OCI-LY7 (cell line): ENCODE results near the gene ROBO1. TPM values are rescaled to one million over a fixed set of nuclear protein-coding genes. Genes with fewer than 3 reads are reported as not detected.

Source experiments
- BruUV-seq: library from RNA; stranded (reverse); fragments of 400-500 nt; replicated peaks from 2 replicates; lab custom pipeline; 2021; lab: Mats Ljungman, UMichigan
- CTCF ChIA-PET: fragments of 300-600 bp; sonication (Branson Sonifier 250); formaldehyde crosslinking; loops from one replicate; lab custom pipeline; 2022; ENCODE audit warnings: antibody characterized with exemption; ENCODE audit not compliant: unreplicated experiment; lab: Charles Lee
- POLR2A ChIA-PET: fragments of 300-600 bp; sonication (Branson Sonifier 250); formaldehyde crosslinking; loops from one replicate; lab custom pipeline; 2022; ENCODE audit warnings: antibody characterized with exemption; lab: Charles Lee
- DNase-seq: peaks from one replicate; pipeline ENCODE4 v3.0.0-alpha.2; 2015; ENCODE audit warnings: low spot score
- H2AFZ ChIP-seq: fragments of 200-600 bp; sonication (generic), shearing (Covaris generic); 2 replicates; pipeline ENCODE4 v1.6.1; 2014; ENCODE audit warnings: mild to moderate bottlenecking, antibody characterized with exemption, low read length, moderate library complexity
- H3K27ac ChIP-seq: fragments of 200-600 bp; sonication (generic); 2 replicates; pipeline ENCODE4 v1.5.1; 2014; ENCODE audit warnings: mixed run types, low read depth, mild to moderate bottlenecking, moderate library complexity, low read length, inconsistent platforms; ENCODE audit not compliant: poor library complexity, severe bottlenecking
- H3K36me3 ChIP-seq: fragments of 200-600 bp; sonication (generic); 2 replicates; pipeline ENCODE4 v1.6.1; 2014; ENCODE audit warnings: mild to moderate bottlenecking, antibody characterized with exemption, low read length, moderate library complexity, mixed read lengths; ENCODE audit not compliant: insufficient read depth
- H3K4me1 ChIP-seq: fragments of 200-600 bp; sonication (generic); 2 replicates; pipeline ENCODE4 v1.5.1; 2014; ENCODE audit warnings: mild to moderate bottlenecking, low read length; ENCODE audit not compliant: insufficient read depth, poor library complexity, severe bottlenecking
- H3K4me2 ChIP-seq: fragments of 200-600 bp; sonication (generic); 2 replicates; pipeline ENCODE4 v1.6.1; 2014; ENCODE audit warnings: mild to moderate bottlenecking, low read length
- H3K4me3 ChIP-seq: fragments of 200-600 bp; sonication (generic); 2 replicates; pipeline ENCODE4 v1.5.1; 2014; ENCODE audit warnings: mild to moderate bottlenecking, low read depth, low read length; ENCODE audit not compliant: poor library complexity, severe bottlenecking
- H3K79me2 ChIP-seq: fragments of 200-600 bp; sonication (generic); 2 replicates; pipeline ENCODE4 v1.6.1; 2016; ENCODE audit warnings: low read depth, mild to moderate bottlenecking, low read length, moderate library complexity, mixed read lengths; ENCODE audit not compliant: insufficient read depth
- H3K9me2 ChIP-seq: fragments of 200-600 bp; sonication (generic); 2 replicates; pipeline ENCODE4 v1.6.1; 2016; ENCODE audit warnings: mild to moderate bottlenecking, low read length, mixed read lengths; ENCODE audit not compliant: insufficient read depth
- H3K9me3 ChIP-seq: fragments of 200-600 bp; sonication (generic); 2 replicates; pipeline ENCODE4 v1.6.1; 2014; ENCODE audit warnings: mild to moderate bottlenecking, mixed run types, low read length, mixed read lengths
- H4K20me1 ChIP-seq: fragments of 200-600 bp; sonication (generic); 2 replicates; pipeline ENCODE4 v1.6.1; 2014; ENCODE audit warnings: mild to moderate bottlenecking, antibody characterized with exemption, low read length, moderate library complexity, mixed read lengths; ENCODE audit not compliant: insufficient read depth
- EZH2phosphoT487 ChIP-seq: fragments of 200-600 bp; sonication (generic); IDR thresholded peaks from 2 replicates; pipeline ENCODE4 v1.6.1; 2018; ENCODE audit warnings: low read depth, borderline replicate concordance, mild to moderate bottlenecking, mixed run types, antibody characterized with exemption, low read length, moderate library complexity, mixed read lengths
- intact Hi-C: fragments of 100-400 bp; cut with micrococcal nuclease; formaldehyde crosslinking; loops from one replicate; pipeline ENCODE4 v1.10.0; 2022; ENCODE audit not compliant: unreplicated experiment
- total RNA-seq, 2 experiments: library from RNA; depleted of rRNA in 1 of 2; stranded (reverse); fragments of >200 nt in 1 of 2; shearing (Covaris generic) in 1 of 2; gene quantifications; 2 replicates each; pipeline ENCODE4 v1.2.3, GENCODE V29; 2014 to 2022
- TF ChIP-seq, protein P1 (sequence below): fragments of 200-600 bp; sonication (generic); conservative IDR thresholded peaks from 2 replicates; pipeline ENCODE4 v1.5.1; 2014; ENCODE audit warnings: mild to moderate bottlenecking, antibody characterized with exemption, low read length, moderate library complexity, mixed read lengths

The ROBO1 gene
- total RNA-seq, 2 experiments from 2014 or later = not detected

DNA sequence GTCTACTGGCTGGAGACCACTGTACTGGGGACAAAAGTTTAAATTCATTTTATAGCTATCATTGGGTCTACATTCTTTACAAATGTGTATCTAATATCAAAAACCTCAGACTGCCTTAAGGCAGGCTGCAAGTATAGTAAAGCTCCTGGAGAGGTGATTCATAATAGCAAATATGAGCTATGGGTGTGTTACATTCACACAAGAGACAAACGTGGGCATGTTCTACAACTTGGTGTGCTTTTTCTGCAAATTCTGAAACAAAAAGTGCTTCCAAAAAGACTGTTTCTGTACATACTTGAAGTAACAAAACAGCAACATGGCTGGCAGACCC, 1101.4 kb downstream of the ROBO1 start:
- DNase-seq = no peak
- TF ChIP-seq, protein P1, sequence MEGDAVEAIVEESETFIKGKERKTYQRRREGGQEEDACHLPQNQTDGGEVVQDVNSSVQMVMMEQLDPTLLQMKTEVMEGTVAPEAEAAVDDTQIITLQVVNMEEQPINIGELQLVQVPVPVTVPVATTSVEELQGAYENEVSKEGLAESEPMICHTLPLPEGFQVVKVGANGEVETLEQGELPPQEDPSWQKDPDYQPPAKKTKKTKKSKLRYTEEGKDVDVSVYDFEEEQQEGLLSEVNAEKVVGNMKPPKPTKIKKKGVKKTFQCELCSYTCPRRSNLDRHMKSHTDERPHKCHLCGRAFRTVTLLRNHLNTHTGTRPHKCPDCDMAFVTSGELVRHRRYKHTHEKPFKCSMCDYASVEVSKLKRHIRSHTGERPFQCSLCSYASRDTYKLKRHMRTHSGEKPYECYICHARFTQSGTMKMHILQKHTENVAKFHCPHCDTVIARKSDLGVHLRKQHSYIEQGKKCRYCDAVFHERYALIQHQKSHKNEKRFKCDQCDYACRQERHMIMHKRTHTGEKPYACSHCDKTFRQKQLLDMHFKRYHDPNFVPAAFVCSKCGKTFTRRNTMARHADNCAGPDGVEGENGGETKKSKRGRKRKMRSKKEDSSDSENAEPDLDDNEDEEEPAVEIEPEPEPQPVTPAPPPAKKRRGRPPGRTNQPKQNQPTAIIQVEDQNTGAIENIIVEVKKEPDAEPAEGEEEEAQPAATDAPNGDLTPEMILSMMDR = no peak
- no peak for TF ChIP-seq EZH2phosphoT487
- no peaks in the 10 kb centered on the region for H4K20me1 ChIP-seq
- POLR2A ChIA-PET = no interaction called here
- no peaks in the 10 kb centered on the region for H3K79me2 ChIP-seq
- no peak overlapping the region for H3K4me2 ChIP-seq
- intact Hi-C loops = no loop called here
- H3K4me3 ChIP-seq = no peak overlapping the region
- no peaks in the 10 kb centered on the region for H3K36me3 ChIP-seq
- CTCF ChIA-PET = no interaction called here
- H3K9me2 ChIP-seq = no peaks in the 10 kb centered on the region
- no peak overlapping the region for H3K27ac ChIP-seq
- no TSS peak for BruUV-seq
- H2AFZ ChIP-seq = no peak overlapping the region
- H3K9me3 ChIP-seq = no peaks in the 10 kb centered on the region
- no peaks in the 10 kb centered on the region for H3K4me1 ChIP-seq

DNA sequence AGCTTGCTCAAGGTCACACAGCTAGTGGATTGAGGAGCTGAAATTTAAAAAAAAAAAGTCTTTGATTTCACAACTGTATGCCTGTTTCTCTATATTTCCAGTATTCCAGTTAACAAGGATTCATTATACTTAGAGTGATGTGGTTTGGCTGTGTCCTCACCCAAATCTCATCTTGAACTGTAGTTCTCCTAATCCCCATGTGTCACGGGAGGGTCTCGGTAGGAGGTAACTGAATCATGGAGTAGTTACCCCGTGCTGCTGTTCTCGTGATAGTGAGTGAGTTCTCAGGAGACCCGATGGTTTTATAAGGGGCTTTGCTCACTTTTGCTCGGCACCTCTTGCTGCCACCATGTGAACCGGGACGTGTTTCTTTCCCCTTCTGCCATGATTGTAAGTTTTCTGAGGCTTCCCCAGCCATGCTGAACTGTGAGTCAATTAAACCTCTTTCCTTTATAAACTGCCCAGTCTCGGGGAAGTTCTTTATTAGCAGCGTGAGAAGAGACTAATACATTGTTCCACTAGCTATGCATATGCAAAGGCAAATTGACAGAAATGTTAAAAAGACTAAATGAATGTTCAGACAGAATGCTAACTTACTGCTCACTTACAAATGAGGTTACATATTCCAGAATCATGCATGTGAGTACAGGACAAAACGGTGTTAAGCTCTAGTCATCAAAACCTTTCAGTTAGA, 1101.9 kb downstream of the ROBO1 start:
- ChIA-PET CTCF (no interaction called here), POLR2A (no interaction called here)

DNA sequence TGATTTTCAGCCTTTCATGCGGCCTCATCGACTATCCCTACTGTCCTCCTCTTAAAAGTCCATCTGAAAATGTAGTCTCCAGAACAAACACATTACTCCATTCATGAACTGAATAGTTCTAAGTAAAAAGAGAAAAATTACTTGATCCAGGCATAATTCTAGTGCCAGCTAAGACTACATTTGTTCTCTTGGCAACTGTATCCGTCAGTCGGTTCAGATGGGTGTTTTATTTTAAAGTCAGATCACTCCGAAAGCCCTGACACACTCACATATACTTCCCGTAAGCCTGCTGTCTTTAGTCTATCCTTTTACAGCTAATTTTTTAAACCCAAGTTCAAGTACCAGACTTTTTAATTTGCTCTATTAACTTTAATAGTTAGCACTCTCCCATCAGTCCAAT, 1102.7 kb downstream of the ROBO1 start:
- Histone ChIP-seq H2AFZ (no peak overlapping the region), H4K20me1 (no peaks in the 10 kb centered on the region), H3K36me3 (no peaks in the 10 kb centered on the region), H3K4me1 (no peaks in the 10 kb centered on the region), H3K27ac (no peak overlapping the region), H3K4me2 (no peak overlapping the region), H3K79me2 (no peaks in the 10 kb centered on the region), H3K9me2 (no peaks in the 10 kb centered on the region), H3K4me3 (no peak overlapping the region), H3K9me3 (no peaks in the 10 kb centered on the region)
- CTCF ChIA-PET = no interaction called here
- intact Hi-C loops = no loop called here
- POLR2A ChIA-PET = no interaction called here
- TF ChIP-seq EZH2phosphoT487 = no peak
- TF ChIP-seq, protein P1 = no peak
- no TSS peak for BruUV-seq
- no peak for DNase-seq

More for the DNA sequence above, 1101.9 kb downstream of the ROBO1 start:
- no peaks in the 10 kb centered on the region for H3K4me1 ChIP-seq
- no peak overlapping the region for H3K4me3 ChIP-seq
- H3K79me2 ChIP-seq = no peaks in the 10 kb centered on the region
- no peaks in the 10 kb centered on the region for H3K9me2 ChIP-seq
- H3K9me3 ChIP-seq = no peaks in the 10 kb centered on the region
- no peaks in the 10 kb centered on the region for H4K20me1 ChIP-seq
- DNase-seq = no peak
- H2AFZ ChIP-seq = no peak overlapping the region
- intact Hi-C loops = no loop called here
- no peak overlapping the region for H3K4me2 ChIP-seq
- no peak overlapping the region for H3K27ac ChIP-seq
- TF ChIP-seq, protein P1 = no peak
- no peak for TF ChIP-seq EZH2phosphoT487
- no TSS peak for BruUV-seq
- no peaks in the 10 kb centered on the region for H3K36me3 ChIP-seq
